ENCODE results near the gene RTN4R. TPM values are rescaled to one million over a fixed set of nuclear protein-coding genes. Genes with fewer than 3 reads are reported as not detected.

RTN4R gene
- total RNA-seq, 1 experiment from 2014 or later = 5.1 TPM

DNA sequence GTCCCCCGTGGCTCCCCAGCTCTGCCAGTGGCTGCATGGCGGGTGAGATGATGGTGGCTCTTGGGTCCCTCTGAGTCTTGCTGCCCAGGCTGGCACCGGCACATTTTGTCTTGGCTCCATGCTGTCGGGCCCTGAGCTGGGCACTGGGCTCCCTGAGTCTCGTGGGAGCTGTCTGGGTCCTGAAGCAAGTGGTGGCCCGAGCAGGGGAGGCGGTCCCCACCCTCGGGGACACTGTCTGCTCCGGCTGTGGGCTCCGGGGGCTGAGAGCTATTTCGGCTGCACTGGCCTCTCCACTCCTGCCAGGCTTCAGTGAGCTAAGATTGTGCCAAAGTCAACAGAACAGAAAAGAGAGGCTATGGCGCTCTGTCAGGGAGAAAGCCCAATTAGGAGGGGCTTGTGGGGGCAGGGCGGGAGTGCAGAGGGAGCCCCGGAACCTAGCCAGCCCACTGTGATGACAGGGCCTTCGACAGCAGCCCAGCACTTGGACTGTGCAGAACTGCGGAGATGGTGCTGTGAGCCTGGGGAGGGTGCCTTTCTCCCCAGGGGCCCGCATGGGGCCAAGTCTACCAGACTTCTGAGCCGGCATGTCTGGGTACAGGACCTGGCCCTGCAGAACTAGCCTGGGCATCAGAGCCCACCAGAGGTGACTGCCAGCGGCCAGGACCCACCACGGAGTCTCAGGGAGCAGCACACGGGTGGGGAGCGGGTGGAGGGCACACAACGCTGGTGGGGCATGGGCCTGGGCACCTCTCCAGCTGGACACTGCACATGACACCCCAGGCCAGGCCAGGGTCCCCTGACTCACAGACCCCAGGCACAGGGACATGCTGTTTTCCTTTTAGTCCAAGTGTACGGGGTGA, 38.0 kb downstream of the RTN4R start:
- DNase-seq (ENCODE audit: low read depth) = no peak

GRCh38 chr22:20228939-20229272, 39.2 kb downstream of the RTN4R start:
- DNase-seq (ENCODE audit: low read depth) = no peak

DNA sequence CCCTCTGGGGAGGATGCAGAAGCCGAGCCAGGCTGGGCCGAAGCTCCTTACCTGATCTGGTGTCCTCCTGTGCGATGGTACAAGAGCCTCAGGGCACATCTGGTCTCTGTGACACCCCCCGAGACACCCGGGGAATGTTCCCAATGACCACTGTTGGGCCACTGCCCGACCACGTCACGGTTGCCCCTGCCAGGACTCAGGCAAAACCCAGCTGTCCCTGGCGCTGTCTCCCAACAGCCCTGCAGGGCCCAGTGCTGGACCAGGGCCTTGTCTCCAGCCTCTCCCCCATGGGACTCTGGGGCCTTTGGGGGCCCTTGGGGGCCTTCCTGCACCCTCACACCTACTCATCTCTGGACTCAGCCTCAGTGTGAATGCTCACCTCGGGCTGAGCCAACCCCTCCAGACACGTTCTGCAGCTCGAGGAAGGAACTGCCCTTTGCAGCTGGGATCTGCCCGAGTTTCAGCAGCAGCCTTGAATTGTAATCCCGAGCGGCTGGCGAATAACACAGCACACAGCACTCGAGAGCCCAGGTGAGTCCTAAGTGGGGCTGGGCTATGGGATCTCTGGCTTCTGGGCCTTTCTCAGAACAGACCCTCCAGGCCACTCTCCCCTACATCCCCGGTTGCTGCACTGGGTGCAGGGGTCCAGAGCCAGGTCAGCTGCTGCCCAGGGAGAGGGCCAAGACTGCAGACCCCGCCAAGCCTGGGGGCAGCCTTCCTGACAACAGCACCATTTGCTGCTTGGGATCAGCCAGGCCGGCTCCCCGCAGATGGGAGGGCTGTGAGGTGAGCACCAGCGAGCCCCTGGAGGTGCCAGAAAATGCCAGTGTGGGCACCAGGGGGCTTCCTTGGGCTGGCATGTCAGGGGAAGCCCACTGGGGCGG, 39.8 kb downstream of the RTN4R start:
- DNase-seq (ENCODE audit: low read depth) = no peak

DNA sequence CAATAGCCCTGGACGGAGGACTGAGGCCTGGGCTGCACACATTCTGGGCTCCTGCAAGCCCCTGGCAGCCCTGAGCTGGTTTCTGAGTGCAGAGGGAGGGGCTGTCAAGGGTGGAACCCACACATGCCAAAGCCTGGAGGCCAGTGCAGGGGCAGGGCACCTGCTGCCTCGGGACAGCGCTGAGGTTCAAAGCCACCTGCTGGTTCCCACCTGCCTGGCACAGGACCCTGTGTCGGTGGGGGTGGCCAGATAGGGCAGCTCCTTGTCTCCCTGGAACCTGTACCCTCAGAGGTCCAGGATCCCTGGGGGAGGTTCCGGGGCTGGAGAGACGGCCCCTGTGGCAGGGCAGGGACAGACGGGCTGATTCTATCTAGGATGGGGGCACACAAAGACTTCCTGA, 40.8 kb downstream of the RTN4R start:
- DNase-seq (ENCODE audit: low read depth) = no peak

DNA sequence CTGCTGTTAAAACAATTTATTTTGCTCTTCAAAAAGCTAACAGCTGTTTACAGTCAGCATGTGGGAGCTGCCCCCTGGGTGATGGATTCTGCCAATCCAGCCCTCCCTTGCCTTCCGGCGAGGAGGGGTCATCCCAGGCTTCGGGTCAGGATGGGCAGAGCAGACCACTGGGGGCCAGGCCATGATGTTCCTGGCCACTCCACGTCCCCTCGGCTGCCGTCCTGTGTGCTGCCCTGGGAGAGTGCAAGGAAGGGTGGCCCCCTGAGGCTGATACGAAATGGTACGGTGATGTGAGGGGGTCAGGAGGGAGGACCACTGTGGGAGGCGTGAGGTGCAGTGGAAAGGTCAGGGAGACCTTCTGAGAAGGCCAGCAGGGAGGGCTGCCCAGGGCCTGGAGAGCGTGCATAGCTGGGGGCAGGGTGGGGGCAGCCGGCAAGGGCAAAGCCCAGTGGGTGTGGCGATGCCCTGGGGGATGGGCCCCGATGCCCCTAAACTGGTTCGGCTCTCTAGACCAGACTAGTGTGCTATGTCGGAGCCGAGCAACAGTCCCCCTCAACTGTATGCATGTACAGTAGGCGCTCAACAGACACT, 41.3 kb downstream of the RTN4R start:
- DNase-seq (ENCODE audit: low read depth) = no peak

- no peak for DNase-seq (ENCODE audit: low read depth)
Observed at GRCh38 chr22:20226077-20226716, 41.9 kb downstream of the RTN4R start.

DNA sequence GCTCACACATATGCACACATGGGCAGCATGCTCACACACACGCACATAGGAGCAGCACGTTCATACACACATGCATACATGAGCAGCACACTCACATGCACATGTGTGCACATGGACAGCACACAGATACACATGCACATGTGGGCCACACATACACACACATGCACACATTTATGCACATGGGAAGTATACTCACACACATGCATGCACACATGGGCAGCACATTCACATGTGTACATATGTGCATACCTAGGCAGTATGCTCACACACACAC, 42.5 kb downstream of the RTN4R start:
- no peak for DNase-seq (ENCODE audit: low read depth)

- DNase-seq (ENCODE audit: low read depth) = no peak
Observed at GRCh38 chr22:20224917-20225692, 43.0 kb downstream of the RTN4R start.

DNA sequence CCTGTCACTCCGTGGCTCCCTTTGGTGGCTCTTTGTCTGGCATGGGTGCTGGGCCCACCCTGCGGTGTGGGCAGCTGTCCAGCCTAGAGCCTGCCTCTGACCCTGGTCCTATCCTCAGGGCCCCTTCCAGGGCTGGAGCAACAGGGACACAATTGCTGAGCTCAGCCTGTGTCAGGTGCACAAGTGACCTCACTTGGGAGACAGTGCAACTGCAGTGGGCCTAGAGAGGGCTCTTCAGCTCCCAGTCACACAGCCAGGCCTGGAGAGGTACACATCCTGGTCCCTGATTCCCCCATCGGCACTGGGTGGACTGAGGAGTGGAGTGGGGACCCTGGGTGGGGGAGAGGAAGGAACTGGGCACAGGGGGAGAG, 43.9 kb downstream of the RTN4R start:
- DNase-seq (ENCODE audit: low read depth) = no peak

DNA sequence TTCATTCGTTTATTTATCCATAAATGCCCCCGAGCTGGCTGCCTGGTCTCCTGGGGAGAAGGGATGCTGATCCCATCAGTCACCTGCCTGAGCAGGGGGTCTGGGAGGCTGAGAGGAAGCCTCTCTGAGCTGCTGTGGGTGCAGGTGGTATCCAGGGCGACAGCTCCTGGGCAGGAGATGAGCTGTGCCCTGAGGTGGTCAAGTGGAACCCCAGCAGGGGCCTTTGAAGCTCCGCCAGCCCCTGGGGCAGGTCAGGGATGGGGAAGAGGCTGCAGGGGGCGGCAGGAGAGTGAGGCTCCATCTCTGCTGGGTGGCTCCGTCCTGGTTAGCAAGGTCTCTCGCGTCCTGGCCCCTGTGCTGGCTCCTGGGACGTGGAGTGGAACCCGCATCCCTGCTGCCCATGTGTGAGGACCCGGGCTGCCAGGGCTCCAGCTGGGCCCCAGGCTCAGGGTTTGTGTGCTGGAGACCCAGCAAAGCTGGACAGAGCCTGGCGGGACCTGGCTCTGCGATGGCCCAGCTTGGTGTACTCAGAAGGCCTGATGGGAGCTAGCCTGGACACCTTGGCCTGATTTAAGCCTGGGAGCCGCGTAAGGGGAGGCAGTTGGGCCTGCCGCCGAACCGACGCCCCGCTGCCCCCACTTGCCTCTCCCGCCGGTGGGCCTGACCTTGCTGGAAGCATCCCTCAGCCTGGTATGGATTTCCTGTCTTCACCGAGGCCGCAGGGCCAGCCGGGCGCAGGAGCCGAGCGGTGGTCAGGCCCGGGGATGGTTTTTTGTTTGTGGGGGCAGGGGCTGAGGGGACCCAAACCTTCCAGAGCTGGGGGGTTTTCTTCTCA, 44.5 kb downstream of the RTN4R start:
- no peak for DNase-seq (ENCODE audit: low read depth)

DNA sequence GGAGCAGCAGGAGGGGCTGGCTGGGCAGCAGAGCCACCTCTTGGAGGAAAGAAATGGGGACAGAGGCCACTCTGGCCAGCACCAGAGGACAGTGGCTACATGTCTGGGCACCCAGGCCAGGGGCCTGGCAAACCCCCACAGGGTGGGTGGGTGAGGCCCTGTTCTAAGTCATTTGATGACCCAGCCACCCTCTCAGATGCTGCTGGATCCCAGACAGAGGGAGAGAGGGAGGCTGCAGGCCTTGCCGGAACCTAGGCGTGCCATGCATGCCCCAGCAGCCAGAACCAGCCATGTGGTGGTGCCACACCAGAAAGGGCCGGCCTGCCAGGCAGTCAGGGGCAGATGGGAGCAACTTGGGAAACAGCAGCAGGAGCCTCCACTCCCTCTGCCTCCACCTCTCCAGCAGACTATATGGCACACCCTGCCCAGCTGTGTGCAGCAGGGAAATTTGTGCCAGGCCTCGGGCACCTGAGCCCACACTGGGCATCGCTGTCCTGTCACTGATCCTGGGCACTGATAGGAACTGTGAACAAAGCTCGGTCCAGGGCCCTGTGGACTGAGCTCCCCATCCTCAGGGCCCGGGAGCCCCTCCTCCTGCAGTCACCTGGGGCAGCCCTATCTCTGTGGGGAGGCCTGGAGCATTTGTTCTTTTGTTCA, 45.2 kb downstream of the RTN4R start:
- no peak for DNase-seq (ENCODE audit: low read depth)

GRCh38 chr22:20221421-20222340, 46.4 kb downstream of the RTN4R start:
- no peak for DNase-seq (ENCODE audit: low read depth)

- no peak for DNase-seq (ENCODE audit: low read depth)
Observed at GRCh38 chr22:20220629-20221026, 47.5 kb downstream of the RTN4R start.

- DNase-seq (ENCODE audit: low read depth) = no peak
Observed at GRCh38 chr22:20219667-20220628, 48.2 kb downstream of the RTN4R start.

GRCh38 chr22:20218987-20219386, 49.1 kb downstream of the RTN4R start:
- no peak for DNase-seq (ENCODE audit: low read depth)

DNA sequence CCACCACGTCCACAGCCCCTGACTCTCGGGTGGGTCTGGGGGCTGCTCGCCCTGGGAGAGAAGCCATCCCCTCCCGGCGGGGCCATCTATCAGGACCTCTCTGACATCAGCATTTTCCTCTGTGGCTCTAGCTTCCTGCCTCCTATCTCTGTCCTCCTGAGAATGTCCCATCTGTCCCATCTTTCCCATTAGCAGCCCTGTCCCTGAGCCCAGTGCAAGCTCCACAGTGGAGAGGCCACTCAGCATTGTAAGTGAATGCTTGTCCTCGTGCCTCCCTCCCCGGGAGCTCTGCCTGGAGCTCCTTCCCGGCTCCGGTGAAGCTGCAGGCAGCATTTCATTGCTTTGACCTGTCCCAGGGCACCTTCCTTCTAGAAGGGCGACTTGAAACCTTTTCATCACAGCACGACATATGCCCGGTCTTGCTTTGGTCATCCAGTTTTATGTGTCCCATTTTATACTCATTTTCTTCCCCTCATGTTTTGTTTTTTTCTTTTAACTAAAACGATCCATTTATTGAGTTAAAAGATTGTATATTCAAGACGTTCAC, 49.7 kb downstream of the RTN4R start:
- DNase-seq (ENCODE audit: low read depth) = no peak

DNA sequence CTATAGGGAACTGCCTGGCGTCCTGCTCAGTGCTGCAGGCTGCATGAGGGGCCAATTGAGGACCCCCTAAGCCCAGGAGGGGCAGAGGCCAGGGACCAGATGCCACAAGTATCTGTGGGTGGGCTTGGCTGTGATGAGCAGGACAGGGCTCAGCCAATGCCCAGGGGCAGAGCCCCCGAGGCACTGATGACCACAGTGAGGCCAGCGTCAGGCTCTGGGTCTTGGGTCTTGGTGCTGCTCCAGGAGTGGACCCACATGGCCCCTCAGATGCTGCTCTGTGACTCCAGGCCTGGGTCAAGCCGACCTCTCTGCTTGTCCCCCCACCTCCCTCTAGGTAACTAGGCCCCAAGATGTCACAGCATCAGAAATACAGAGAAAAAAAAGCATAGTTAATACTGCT, 50.6 kb downstream of the RTN4R start:
- DNase-seq (ENCODE audit: low read depth) = no peak
